Ovary (tissue), 3 donors: ENCODE measurements around the gene RAPGEF4.

Experiments
- CTCF ChIP-seq, 3 donors: fragments of 450-650 bp in 2 of 3; fragments of 200-600 bp in 1 of 3; IDR thresholded peaks; one replicate each; pipeline versions ENCODE4 v1.5.1 to v1.8.0; 2016 to 2022; ENCODE audit warnings: antibody characterized with exemption in 3 of 3, mild to moderate bottlenecking in 1 of 3
- POLR2A ChIP-seq: fragments of 450-650 bp; IDR thresholded peaks from one replicate; pipeline ENCODE4 v1.6.1; 2017; ENCODE audit warnings: antibody characterized with exemption, mild to moderate bottlenecking, moderate library complexity
- donor health status: DM: no; HTN: no; CAD: no.

DNA sequence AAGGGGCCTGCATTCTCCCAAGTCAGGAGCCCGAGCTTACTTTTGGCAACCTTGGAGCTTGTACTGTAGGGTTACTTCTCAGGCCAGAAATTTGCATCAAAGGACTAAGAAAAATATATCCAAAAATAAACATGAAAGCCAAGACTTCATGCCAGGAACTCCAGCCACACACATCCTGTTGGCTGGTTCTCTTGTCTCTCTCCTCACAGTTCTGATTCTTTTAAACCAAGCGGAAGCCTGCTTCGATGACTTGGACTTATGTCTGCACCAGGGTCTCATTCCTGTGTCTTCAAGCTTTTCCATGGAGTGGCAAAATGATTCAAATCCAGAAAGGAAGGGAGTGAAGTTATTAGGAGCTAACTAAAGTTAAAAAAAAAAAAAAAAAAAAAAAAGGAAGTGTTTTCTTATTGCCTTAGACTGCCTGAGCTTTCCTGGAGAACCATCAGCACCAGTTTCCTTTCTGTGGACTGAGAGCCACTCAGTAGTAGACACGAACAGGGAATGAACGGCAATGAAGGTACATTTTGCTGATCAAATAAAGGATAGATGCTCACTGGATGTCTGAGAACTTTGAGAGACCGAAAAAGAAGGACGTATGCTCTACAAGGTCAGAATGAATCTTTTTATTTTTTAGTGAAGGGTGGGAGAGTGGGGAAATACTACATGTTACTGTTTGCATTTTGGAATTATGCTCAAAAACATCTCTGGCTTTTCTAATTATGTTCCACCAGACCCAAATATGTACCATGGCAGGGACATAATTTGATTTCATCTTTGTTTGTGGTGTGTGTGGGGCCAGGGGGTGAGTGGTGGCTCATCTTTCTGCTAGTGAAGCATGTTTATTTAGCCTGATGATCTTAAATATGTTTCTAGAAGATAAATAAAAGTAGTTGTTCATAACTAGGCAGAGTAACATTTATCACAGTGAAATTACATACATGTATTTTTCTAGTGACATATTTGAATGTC is 86.0 kb downstream of the RAPGEF4 start:
- TF ChIP-seq CTCF (IDR thresholded peaks at IDR 0.05) = no peak
- TF ChIP-seq POLR2A = no peak
